ENCODE measurements around the gene PMFBP1.
"Not testable (repeated sequence)": the region's sequence is repeated elsewhere in the genome, so short reads cannot be mapped to it uniquely, and the experiment has no call there.

The PMFBP1 gene

DNA sequence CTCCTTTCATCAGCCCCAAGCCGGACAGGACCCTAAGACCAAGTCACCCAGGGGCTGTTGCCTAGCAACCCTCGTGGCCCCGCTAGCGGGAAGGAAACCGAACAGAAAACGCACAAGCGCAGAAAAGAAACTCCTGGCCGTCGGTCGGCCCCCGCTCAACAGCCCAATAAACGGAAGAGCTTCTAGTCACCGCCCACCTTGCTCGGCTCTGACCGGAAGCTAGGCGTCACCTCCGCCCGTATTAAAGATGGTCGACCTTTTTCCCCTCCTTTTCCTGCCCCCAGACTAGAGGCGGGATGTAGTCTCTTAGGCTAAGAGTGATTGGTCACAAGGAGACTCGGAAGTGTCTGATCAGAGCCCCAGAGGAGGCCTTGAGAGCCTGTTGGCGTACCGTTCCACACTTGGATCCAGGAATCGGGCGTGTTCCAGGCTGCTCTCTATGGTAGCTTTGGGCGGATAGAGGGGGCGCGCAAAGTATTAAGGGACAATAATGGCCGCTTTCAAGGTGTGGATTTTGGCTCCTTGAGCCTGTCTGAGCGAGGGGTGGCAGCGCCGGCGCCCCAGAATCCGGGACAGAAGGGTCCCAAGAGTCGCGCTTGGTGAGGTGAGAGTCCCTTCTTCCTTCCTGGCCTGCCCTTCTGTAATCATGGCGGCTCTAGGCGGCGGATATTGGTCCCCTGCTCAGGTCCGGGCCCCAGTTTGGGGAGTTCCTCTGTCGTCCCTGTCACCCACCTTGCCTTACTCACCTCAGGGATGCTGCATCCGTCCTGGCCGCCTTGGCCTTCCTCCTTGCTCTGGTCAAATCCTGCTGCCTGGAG is 78.3 kb downstream of the PMFBP1 start, which contains the start of the genes DHX38 and TXNL4B:
Gene DHX38 (plus strand): TSS at position 400 of the 818 bp plus-strand sequence. CDS start 2,311 bp downstream, outside the sequence.
Gene TXNL4B (minus strand): TSS at position 173 of the 818 bp plus-strand sequence. CDS start 2,871 bp downstream, outside the sequence.
- peak within 1 kb of the TSS; percentile 98 for H3K4me3 Mint-ChIP-seq
- no peaks in the 10 kb centered on the region for H3K9me3 Mint-ChIP-seq
- H3K36me3 Mint-ChIP-seq (ENCODE audit: low read depth) = peaks cover 77% of the 10 kb centered on the region
- H3K27me3 Mint-ChIP-seq = no peaks in the 10 kb centered on the region
- peaks cover 41% of the 10 kb centered on the region for H3K4me1 Mint-ChIP-seq (ENCODE audit: low read depth)
- intact Hi-C loops (cut with micrococcal nuclease) = loop anchor here (1.0 to 10.0 kb wide), 4 partner anchors 85 to 571 kb away; partner anchors contain the start of genes DHODH, PHLPP2 and ZNF821
- peak within 1 kb of the TSS; percentile 93 for H3K27ac Mint-ChIP-seq

GRCh38 chr16:72092832-72093447 is 79.0 kb downstream of the PMFBP1 start:
- Mint-ChIP-seq H3K4me1 (ENCODE audit: low read depth) (peaks cover 41% of the 10 kb centered on the region), H3K4me3 (peak overlapping the region; percentile 98), H3K27me3 (no peaks in the 10 kb centered on the region), H3K36me3 (ENCODE audit: low read depth) (peaks cover 77% of the 10 kb centered on the region), H3K9me3 (no peaks in the 10 kb centered on the region), H3K27ac (peak overlapping the region; percentile 93)
- intact Hi-C loops (cut with micrococcal nuclease) = loop anchor here (1.0 to 10.0 kb wide), 4 partner anchors 85 to 572 kb away; partner anchors contain the start of genes DHODH, PHLPP2 and ZNF821

DNA sequence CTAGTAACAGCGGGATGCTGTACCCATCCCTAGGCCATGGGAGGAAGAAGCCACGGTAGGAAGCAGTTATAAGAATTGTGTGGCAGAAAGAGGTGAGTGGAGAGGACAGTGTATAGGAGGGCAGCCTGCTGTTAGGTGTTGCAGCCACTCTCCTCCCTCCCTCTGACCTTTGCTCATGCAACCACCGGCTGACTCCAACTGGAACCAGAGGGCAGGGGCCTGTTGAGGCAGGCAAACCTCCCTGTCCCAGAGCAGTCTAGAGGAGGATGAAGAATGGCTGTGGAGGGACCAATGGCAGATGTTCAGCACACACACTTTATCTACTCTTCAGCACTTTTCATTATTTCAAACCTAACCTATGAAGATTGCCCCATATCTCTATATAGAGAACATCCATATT is 80.7 kb downstream of the PMFBP1 start:
- intact Hi-C loops (cut with micrococcal nuclease) = loop anchor here (10.0 kb wide), 3 partner anchors 206 to 574 kb away; partner anchors contain the start of genes PHLPP2 and ZNF821
- H3K27me3 Mint-ChIP-seq = no peaks in the 10 kb centered on the region
- peaks cover 40% of the 10 kb centered on the region for H3K4me1 Mint-ChIP-seq (ENCODE audit: low read depth)
- no peak overlapping the region for H3K4me3 Mint-ChIP-seq
- peaks cover 77% of the 10 kb centered on the region for H3K36me3 Mint-ChIP-seq (ENCODE audit: low read depth)
- H3K9me3 Mint-ChIP-seq = no peaks in the 10 kb centered on the region
- H3K27ac Mint-ChIP-seq = no peak overlapping the region

- no peak overlapping the region for H3K4me3 Mint-ChIP-seq
- H3K4me1 Mint-ChIP-seq (ENCODE audit: low read depth) = no peaks in the 10 kb centered on the region
- peaks cover 19% of the 10 kb centered on the region for H3K9me3 Mint-ChIP-seq
- no peak overlapping the region for H3K27ac Mint-ChIP-seq
- H3K36me3 Mint-ChIP-seq (ENCODE audit: low read depth) = peaks cover 63% of the 10 kb centered on the region
- intact Hi-C loops (cut with micrococcal nuclease) = no loop called here
- H3K27me3 Mint-ChIP-seq = no peaks in the 10 kb centered on the region
These were observed 87.0 kb downstream of the PMFBP1 start for GRCh38 chr16:72085002-72085401.

- no peaks in the 10 kb centered on the region for H3K4me1 Mint-ChIP-seq (ENCODE audit: low read depth)
- H3K4me3 Mint-ChIP-seq = no peak overlapping the region
- no peak overlapping the region for H3K27ac Mint-ChIP-seq
These were observed 87.5 kb downstream of the PMFBP1 start for GRCh38 chr16:72084445-72084844.

DNA sequence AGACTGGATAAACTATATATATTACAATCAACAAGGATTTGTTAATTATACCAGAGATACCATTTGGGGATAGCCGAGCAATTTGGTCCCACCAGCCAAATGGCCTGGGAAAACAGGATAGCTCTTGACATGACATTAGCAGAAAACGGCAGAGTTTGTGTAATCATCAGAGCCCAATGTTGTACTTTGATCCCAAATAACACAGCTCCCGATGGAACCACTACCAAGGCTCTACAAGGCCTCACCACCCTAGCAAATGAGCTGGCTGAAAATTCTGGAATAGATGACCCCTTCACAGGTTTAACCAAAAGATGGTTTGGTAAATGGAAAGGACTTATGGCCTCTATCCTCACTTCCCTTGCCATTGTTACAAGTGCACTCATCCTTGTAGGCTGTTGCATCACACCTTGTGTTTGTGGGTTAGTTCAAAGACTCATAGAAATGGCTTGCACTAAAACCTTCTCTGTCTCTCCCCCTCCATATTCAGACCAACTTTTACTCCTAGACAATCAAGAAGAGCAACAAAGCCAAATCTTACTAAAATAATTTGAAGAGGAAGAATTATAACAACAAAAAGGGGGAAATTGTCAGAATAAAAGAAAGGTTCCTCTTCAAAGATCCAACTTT is 88.1 kb downstream of the PMFBP1 start:
- no peak overlapping the region for H3K4me3 Mint-ChIP-seq
- H3K27me3 Mint-ChIP-seq = no peaks in the 10 kb centered on the region
- H3K27ac Mint-ChIP-seq = no peak overlapping the region
- intact Hi-C loops (cut with micrococcal nuclease) = no loop called here
- peaks cover 19% of the 10 kb centered on the region for H3K9me3 Mint-ChIP-seq
- H3K36me3 Mint-ChIP-seq (ENCODE audit: low read depth) = peaks cover 52% of the 10 kb centered on the region
- no peaks in the 10 kb centered on the region for H3K4me1 Mint-ChIP-seq (ENCODE audit: low read depth)

More at GRCh38 chr16:72084445-72084844, 87.5 kb downstream of the PMFBP1 start:
- Mint-ChIP-seq H3K9me3 (peaks cover 19% of the 10 kb centered on the region), H3K27me3 (no peaks in the 10 kb centered on the region), H3K36me3 (ENCODE audit: low read depth) (peaks cover 57% of the 10 kb centered on the region)
- intact Hi-C loops (cut with micrococcal nuclease) = no loop called here

DNA sequence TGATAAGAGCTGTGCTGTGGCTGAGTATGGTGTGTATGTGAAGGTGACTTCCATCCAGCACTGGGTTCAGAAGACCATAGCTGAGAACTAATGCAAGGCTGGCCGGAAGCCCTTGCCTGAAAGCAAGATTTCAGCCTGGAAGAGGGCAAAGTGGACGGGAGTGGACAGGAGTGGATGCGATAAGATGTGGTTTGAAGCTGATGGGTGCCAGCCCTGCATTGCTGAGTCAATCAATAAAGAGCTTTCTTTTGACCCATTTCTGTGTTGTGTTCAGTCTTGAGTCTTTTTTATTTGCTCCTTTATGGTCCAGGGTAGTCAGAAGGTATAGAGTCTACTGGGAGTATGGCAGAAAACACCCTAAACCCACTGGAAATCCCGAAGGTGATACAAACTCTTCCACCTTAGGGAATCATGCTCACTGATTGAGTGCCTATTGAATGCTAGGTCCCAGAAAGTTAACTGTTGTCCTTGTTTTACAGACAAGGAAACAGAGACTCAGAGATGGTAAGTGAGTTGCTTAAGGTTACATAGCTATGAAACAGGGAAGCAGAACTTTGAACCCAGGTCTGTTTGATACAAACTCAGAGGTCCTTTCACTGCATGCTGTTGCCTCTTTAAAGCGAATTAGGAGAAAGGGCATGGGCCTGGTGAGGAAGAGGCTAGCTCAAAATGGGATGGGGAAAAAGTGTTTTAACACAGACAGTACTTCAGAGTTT is 94.8 kb downstream of the PMFBP1 start:
- H3K27me3 Mint-ChIP-seq; H3K4me1 Mint-ChIP-seq (ENCODE audit: low read depth); H3K9me3 Mint-ChIP-seq; H3K4me3 Mint-ChIP-seq; H3K27ac Mint-ChIP-seq; intact Hi-C loops (cut with micrococcal nuclease): not testable (repeated sequence)
- H3K36me3 Mint-ChIP-seq (ENCODE audit: low read depth) = peaks cover 26% of the 10 kb centered on the region

DNA sequence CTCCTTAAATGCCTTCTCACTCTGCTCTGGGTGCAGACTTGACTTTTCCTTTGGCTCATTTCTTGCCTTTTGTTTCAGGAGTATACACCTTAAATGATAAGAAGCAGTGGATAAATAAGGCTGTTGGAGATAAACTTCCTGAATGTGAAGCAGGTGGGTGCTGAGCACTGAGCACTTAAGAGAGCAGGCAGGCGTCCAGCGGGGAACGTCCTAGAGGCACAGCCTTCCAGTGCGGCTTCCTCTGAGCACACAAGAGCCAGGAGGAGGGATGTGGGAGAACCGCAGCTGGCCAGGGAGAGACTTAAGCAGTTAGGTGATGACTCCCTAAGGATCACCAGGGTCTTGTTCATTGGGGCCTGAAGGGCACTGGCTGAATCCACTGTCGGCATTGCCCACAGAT is 96.9 kb downstream of the PMFBP1 start:
- H3K27ac Mint-ChIP-seq; intact Hi-C loops (cut with micrococcal nuclease); H3K9me3 Mint-ChIP-seq; H3K4me1 Mint-ChIP-seq (ENCODE audit: low read depth); H3K4me3 Mint-ChIP-seq; H3K27me3 Mint-ChIP-seq: not testable (repeated sequence)
- H3K36me3 Mint-ChIP-seq (ENCODE audit: low read depth) = peaks cover 36% of the 10 kb centered on the region

DNA sequence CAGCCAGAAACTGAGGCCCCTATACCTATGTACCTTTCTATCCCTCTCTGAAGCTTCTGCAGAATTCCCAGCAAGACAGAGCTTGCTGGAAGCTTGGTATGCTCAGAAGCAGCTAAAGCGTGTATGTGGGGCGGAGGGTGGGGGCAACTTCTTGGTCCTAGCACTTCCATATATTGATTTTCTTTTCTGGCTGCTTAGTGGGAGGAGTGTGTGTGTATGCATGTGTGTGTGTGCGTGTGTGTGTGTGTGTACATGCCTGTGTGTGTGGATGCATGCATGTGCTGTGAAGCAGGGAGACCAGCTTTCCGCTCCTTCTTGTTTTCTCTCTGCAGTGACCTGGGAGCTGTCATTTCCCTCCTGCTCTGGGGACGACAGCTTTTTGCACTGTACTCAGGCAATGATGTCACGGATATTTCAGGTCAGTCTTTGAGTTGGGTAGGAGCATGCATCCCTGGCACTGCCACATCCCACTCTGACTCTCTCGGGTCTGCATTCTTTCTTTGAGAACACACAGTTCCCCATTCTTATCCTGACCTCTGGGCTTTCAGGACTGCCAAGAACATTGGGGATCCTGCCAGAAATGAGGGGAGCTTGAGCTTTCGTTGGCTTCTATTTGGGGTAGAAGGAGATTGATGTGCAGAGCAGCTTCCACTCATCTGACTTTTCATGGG is 98.3 kb downstream of the PMFBP1 start:
- intact Hi-C loops (cut with micrococcal nuclease) = no loop called here
- Mint-ChIP-seq H3K27ac (no peak overlapping the region), H3K36me3 (ENCODE audit: low read depth) (peaks cover 36% of the 10 kb centered on the region), H3K4me1 (ENCODE audit: low read depth) (peaks cover 10% of the 10 kb centered on the region), H3K9me3 (no peaks in the 10 kb centered on the region), H3K27me3 (no peaks in the 10 kb centered on the region), H3K4me3 (no peak overlapping the region)

- Mint-ChIP-seq H3K27me3 (no peaks in the 10 kb centered on the region), H3K4me1 (ENCODE audit: low read depth) (peaks cover 10% of the 10 kb centered on the region), H3K4me3 (no peak overlapping the region), H3K9me3 (no peaks in the 10 kb centered on the region), H3K27ac (no peak overlapping the region), H3K36me3 (ENCODE audit: low read depth) (peaks cover 26% of the 10 kb centered on the region)
- intact Hi-C loops (cut with micrococcal nuclease) = no loop called here
These were observed 99.2 kb downstream of the PMFBP1 start for GRCh38 chr16:72072514-72073342.
